C1 segment of cervical spinal cord (tissue), 14 donors: ENCODE results near the gene SRPK2.
"Not testable (repeated sequence)": the region's sequence is repeated elsewhere in the genome, so short reads cannot be mapped to it uniquely, and the experiment has no call there.

Experiments used
- DNase-seq, 14 donors: peaks; one replicate each; lab custom pipeline; 2025; lab: John Stamatoyannopoulos, UW

SRPK2 gene

DNA sequence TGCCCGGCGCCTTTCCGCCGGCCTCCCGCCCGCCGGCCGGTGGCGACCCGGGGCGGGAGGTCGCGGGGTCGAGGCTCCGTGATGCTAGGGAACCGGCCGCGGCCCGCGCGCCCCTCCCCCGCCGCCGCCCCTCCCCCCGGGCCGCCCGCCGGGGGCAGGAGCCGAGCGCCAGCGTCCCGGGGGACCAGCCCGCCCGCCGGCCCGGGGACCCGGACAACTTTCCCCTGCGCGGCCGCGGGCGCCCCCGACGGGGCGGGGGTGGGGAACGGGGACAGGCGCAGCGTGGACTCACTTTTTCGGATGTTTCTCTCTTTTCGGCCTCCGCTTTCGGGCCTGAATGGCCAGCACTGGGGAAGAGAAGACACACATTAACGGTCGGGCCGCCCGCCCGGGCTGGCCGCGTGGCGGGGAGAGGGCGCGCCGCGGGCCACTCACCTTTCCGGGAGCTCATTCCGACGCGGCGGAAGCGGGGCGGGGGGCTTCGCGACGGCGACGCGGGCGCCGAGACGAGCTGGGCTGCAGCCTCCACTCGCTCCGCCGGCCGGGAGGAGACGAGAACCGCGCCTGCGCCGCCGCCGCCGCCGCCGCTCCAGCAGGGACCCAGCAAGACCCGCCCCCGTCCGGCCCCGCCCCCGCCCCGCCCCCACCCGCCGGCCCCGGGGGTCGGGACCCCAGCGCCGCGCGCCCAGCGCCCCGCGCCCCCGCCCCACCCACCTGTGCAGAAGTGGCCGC, at the start of gene SRPK2:
TSS of gene SRPK2 (minus strand) at position 566 of the 732 bp plus-strand sequence.
- peak in 13 of 14 donors; percentile 19 to 85 (median 61) for DNase-seq

- DNase-seq: no peak
Measured at GRCh38 chr7:105438254-105438653, 49.5 kb upstream of the SRPK2 start.

DNA sequence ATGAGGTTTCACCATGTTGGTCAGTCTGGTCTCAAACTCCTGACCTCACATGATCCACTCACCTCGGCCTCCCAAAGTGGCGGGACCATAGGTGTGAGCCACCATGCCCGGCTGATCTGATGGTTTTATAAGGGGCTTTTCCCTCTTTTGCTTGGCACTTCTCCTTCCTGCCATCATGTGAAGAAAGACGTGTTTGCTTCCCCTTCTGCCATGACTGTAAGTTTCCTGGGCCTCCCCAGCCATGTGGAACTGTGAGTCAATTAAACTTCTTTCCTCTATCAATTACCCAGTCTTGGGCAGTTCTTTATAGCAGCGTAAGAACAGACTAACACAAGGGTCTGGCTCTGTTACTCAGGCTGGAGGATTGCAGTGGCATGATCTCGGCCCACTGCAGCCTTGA, 48.6 kb upstream of the SRPK2 start:
- DNase-seq: not testable (repeated sequence)

DNA sequence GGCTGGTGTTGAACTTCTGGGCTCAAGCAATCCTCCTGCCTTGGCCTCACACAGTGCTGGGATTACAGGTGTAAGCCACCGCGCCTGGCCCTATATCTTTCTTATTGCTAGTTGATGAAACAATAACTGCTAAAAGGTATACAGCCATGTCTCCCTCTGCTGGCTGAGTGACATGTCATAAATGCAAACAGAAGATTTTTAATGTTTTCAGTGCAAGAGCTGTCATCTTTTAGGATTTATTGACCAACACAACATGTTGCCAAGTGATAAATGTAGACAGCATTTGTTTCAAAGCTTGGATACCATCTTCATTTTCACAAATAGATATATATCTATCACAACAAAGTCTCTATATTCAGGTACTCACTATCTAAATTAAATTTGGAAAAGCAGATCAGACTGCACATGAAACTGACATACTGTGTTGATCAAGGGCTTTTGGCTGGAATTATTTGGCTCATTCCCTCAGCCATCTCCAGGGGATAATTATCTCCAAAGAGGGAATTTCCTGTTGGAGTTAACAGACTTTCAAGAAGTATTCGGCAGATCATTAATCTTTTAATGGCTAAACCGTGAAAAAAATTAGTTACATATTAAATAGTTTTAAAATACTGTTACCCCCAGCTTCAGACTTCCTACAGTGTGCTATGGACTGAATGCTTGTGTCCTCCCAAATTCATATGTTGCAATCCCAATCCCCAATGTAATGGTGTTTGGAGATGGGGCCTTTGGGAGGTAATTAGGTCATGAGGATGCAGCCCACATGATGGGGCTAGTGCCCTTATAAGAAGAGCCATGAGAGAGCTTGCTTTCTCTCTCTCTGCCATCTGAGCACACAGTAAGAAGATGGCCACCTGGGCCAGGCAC, 41.3 kb upstream of the SRPK2 start:
- peak in 1 of 14 donors; percentile 7 for DNase-seq

GRCh38 chr7:105426606-105427146, 38.0 kb upstream of the SRPK2 start:
- no peak for DNase-seq

DNA sequence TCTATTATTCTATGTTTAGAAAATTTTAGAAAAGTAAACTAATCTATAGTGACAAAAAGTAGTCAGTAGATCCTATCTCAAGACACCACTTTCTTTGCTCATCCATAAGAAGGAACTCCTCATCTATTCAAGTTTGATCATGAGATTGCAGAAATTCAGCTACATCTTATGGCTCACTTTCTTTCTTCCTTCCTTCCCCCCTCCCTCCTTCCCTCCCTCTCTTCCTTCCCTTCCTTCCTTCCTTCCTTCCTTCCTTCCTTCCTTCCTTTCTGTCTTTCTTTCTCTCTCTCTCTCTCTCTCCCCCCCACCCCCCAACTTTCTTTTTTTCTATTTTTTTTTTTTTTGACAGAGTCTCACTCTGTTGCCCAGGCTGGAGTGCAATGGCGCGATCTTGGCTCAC, 35.3 kb upstream of the SRPK2 start:
- no peak for DNase-seq

- DNase-seq: no peak
Measured at GRCh38 chr7:105413887-105414437, 25.2 kb upstream of the SRPK2 start.

GRCh38 chr7:105410774-105411173, 22.1 kb upstream of the SRPK2 start:
- DNase-seq: not testable (repeated sequence)

- not testable (repeated sequence) for DNase-seq
Measured at GRCh38 chr7:105409775-105410174, 21.1 kb upstream of the SRPK2 start.

DNA sequence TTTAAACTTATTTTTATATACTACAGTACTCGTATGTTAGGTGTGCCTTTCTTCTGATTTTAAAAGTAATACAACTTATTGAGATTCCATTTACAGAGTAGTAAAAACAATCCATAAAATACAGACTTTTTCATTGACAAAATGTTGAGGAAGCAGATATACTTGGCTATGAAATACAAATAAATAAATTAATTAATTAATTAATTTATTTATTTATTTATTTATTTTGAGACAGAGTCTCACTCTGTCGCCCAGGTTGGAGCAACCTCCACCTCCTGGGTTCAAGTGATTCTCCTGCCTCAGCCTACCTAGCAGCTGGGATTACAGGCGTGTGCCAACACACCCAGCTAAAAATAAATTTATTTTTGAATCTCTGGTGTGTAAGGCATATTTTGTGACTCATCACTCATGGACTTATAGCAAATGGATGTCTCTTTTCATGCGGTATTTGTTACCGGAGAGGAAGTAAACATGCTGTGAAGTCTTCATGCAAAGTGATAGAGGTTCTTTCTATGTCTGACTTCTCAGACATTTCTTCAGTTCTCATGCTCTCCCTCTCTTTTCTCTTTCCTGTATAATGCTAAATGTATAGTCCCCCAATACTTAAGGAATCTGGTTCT, 20.2 kb upstream of the SRPK2 start:
- DNase-seq: no peak

DNA sequence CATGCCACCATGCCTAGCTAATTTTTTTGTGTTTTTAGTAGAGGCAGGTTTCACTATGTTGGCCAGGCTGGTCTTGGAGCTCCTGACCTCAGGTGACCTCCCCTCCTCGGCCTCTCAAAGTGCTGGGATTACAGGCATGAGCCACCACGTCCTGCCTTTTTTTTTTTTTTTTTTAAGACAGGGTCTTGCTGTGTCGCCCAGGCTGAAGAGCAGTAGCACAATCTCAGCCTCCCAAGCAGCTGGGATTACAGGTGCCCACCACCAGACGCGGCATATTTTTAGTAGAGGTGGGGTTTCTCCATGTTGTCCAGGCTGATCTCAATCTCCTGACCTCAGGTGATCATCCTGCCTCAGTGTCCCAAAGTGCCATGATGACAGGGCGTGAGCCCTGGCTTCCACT, 14.4 kb upstream of the SRPK2 start:
- no peak for DNase-seq

GRCh38 chr7:105402221-105403095, 13.7 kb upstream of the SRPK2 start:
- DNase-seq: no peak

GRCh38 chr7:105399043-105399725, 10.5 kb upstream of the SRPK2 start:
- DNase-seq: no peak

DNA sequence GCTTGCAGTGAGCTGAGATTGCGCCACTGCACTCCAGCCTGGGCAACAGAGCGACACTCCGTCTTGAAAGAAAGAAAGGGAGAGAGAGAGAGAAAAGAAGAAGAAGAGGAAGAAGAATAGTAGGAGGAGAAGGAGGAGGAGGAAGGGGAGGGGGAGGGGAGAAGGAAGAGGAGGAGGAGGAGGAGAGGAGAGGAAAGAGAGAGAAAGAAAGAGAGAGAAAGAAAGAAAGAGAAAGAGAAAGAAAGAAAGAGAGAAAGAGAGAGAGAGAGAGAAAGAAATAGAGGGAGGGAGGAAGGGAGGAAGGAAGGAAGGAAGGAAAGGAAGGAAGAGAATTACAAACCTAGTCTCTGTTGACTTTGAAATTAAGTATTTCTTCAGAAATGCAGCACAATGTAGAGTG, 7.8 kb upstream of the SRPK2 start:
- DNase-seq: no peak

GRCh38 chr7:105391429-105391828, 2.7 kb upstream of the SRPK2 start:
- no peak for DNase-seq

GRCh38 chr7:105389889-105390288, 1.2 kb upstream of the SRPK2 start:
- no peak for DNase-seq

GRCh38 chr7:105389088-105389650, 448 bp upstream of the SRPK2 start:
- peak in 7 of 14 donors; percentile 16 to 60 (median 45) for DNase-seq

DNA sequence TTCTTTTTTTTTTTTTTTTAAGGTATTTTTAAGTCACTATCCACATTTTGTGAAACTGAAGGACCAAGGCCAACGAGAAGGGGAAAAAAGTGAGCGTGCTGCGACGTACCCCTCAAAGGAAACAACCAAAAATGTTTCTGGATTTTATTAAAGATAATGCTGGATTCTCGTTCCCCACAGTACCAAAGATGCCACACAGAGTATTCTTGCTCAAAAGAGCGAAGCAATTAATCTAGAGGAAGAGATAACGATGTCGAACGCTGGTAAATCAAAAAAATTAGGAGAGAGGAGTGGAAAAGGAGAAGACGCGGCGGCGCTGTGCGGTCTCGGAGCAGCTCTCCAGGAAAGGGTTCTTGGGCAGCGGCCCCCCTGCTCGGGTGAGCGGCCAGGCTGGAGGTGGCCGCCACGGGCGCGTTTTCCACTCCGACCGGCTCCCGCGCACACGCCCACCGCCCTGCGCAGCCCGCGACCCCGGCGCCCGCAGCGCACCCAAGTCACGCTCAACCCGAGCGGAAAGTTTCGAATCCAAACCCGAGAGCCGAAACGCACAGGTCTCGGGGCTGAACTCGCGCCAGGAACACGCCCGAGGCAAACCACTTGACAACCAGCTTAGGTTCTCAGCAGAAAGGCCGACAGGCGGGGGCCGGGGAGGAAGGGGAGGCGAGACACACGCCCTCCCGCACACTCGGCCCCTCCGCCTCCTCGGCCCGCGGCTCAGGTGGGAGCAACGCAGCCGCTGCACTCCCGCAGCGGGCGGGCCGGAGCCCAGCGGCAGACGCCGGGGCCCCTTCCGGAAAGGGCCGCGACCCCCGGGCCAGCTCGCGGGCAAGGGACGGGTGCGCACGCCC, 989 bp downstream of the SRPK2 start:
- peak in 12 of 14 donors; percentile 9 to 56 (median 36) for DNase-seq

- no peak for DNase-seq
Measured at GRCh38 chr7:105377903-105378302, 10.8 kb downstream of the SRPK2 start.
